ENCODE data around the gene SLC2A1.

Gene SLC2A1

DNA sequence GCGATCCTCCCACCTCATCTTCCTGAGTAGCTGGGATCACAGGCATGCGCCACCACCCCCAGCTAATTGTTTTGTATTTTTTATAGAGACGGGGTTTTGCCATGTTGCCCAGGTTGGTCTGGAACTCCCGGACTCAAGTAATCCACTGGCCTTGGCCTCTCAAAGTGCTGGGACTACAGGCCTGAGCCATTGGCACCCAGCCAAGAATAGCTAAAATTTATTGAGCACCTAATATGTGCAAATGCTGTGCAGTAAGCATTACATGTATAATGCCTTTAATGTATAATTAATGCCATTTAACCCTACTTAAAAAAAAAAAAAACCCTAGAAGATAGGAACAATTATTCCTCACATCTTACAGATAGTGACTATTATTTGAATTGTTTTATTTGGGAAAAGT, 69.4 kb downstream of the SLC2A1 start:
- DNase-seq (ENCODE audit: low spot score): no peak

DNA sequence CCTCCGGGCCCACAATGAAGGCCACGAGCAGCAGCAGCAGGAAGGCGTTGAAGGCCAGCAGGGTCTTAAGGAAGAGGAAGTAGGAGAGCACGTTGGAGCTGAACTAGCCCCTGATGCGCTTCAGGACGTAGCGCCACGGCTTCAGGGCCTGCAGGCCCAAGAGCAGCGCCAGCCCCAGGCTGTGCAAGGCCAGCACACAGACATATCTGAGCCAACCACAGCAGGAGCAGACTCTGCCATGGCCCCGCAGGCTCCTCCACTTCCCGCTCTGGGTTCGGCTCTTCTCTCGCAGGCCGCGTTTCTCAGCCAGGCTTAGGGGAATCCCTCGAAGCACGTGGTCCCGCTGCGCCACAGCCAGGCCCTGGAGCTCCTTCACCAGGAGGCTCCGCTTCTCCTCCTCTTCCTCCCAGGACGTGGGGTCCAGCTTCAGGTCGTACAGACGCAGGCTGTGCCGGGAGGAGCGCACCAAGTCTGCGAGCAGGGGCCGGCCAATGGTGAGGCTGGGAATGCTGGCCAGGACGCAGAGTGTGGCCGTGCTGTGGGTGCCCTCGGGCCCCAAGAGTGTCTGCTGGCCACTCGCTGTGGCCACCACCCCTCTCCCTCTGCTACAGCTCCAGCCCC, 70.5 kb downstream of the SLC2A1 start:
- DNase-seq (ENCODE audit: low spot score): no peak

DNA sequence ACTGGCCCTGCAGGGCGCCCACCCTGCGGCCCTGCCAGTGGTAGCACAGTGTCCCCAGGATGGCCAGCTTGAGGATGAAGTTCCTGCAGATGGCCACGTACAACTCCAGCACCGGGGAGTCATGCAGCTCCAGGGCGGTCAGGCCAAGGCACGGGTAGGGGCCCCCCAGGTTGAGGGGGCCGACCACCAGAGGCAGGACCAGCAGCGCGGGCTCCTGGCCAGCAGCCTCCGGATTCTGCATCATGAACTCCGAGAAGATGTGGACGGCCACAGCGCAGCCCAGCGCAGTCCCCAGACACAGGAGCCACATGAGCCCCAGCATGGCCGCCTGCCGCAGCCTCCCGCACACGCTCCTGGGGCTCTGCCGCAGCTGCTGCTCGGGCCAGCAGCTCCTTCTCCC, 71.3 kb downstream of the SLC2A1 start:
- no peak for DNase-seq (ENCODE audit: low spot score)

DNA sequence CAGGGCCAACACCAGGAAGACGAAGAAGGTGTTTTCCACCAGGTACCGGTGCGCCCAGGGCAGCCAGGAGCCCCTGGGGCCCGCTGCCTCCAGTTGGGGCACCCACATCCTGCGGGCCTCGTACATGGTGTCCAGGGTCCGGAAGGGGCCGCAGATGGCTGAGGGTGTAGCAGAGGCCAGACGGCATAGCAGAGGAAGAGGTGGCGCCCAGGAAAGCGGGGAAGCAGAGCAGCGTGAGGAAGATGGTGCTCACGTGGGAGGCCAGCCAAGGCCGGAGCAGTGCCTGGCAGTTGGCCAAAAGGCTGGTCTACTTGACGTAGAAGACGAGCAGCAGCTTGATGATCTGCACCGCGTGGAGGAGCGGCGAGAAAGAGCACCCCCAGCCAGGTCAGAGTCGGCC, 71.9 kb downstream of the SLC2A1 start:
- DNase-seq (ENCODE audit: low spot score): no peak

DNA sequence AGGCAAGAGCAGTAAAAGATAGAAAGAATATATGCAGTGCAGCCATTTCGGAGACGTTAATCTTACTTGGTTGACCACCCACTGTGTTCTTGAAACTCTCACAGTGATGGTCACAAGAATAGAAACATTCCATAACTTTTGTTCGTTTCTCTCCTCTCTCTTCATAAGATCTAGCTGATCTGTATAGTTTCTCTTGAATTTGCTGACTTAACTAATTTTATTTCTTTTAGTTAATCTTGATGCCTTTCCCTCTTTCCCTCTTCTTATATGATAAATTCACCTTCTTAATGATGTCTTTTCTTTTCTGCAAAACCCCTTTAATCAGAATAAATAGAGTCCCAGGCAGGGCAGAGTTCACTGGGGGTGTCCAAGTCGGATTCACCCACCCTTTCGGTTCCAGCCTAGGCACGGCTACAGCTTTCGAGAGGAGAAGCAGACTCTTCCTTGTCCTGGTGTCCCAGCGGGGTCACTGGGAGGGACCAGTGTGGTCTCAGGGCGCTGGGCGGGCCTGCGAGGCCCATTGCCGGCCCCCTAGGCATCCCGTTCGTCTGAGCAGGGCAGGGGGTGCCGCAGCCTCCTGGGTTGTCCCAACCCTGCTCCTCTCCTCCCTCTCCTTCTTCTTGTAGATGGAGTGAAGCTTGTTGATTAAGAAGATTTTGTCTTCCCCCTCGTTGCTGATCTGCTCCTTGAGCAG, 72.5 kb downstream of the SLC2A1 start:
- DNase-seq (ENCODE audit: low spot score): no peak

DNA sequence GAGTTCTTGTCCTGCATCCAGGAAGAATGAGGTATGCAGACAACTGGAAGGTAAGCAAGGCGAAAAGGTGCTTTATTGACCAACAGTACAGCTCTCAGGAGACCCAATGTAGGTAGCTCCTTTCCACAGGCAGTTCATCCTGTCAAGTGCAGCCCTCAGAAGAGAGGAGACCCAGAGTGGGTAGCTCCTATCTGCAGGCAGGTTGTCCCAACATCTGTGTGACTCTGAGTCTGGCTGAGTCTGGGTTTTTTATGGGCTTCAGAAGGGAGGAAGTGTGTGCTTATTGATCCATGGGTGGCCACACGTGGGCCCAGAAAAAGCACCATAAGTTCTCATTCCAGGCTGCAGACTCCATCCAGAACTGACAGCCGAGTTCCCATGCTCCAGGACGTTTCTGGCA, 78.3 kb downstream of the SLC2A1 start:
- no peak for DNase-seq (ENCODE audit: low spot score)

DNA sequence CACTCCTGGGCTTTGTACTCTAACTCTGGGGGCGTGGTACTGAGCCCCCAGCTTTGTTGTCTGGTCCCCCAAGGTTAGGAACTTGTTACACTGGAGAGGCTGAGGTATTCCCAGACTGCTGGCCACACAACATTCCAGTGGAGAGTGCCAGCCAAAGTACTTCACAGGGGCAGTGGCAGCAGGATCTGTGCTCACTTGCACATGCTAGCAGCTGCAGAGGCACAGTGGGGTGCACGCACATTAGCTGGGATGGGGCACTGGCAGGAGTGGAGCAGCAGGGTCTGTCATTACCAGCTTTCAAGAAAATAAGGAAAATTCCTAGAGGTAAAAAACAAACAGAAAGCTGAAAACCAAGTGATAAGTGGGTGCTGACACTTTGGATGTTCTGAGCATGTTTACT, 81.3 kb downstream of the SLC2A1 start:
- DNase-seq (ENCODE audit: low spot score): no peak

DNA sequence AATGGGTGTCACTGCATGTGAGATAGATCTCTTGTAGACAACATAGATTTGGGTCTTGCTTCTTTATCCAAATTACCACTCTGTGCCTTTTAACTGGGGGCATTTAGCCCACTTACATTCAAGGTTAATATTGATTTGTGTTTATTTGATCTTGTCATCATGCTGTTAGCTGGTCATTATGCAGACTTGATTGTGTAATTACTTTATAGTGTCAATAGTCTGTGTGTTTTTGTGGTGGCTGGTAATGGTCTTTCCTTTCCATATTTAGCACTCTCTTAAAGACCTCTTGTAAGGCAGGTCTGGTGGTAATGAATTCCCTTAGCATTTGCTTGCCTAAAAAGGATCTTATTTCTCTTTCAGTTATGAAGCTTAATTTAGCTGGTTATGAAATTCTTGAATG, 82.7 kb downstream of the SLC2A1 start:
- DNase-seq (ENCODE audit: low spot score): no peak
